CD4-positive, alpha-beta T cell treated with Interleukin-10 for 1 hour (primary cell): Measurements from ENCODE around the gene SUSD2.

Source experiments
- DNase-seq: peaks from one replicate; pipeline ENCODE4 v3.0.0-alpha.2; 2020

SUSD2 gene

GRCh38 chr22:24153353-24153752 lies 27.9 kb upstream of the SUSD2 start:
- peak; percentile 51 for DNase-seq

GRCh38 chr22:24153959-24154358 lies 27.3 kb upstream of the SUSD2 start:
- DNase-seq, result peak; percentile 19

GRCh38 chr22:24154826-24155225 lies 26.5 kb upstream of the SUSD2 start:
- DNase-seq, result no peak

- DNase-seq, result peak; percentile 53
These were observed 25.6 kb upstream of the SUSD2 start for GRCh38 chr22:24155627-24156140.

- no peak for DNase-seq
These were observed 25.0 kb upstream of the SUSD2 start for GRCh38 chr22:24156141-24156912.

- peak; percentile 90 for DNase-seq
These were observed 24.1 kb upstream of the SUSD2 start for GRCh38 chr22:24156913-24157821.

- no peak for DNase-seq
These were observed 23.5 kb upstream of the SUSD2 start for GRCh38 chr22:24157822-24158135.

GRCh38 chr22:24159650-24160049 lies 21.6 kb upstream of the SUSD2 start:
- no peak for DNase-seq

GRCh38 chr22:24160546-24160945 lies 20.7 kb upstream of the SUSD2 start:
- DNase-seq, result no peak

- no peak for DNase-seq
These were observed 19.8 kb upstream of the SUSD2 start for GRCh38 chr22:24161485-24161884.

- no peak for DNase-seq
These were observed 19.4 kb upstream of the SUSD2 start for GRCh38 chr22:24161909-24162308.

GRCh38 chr22:24162436-24162835 lies 18.9 kb upstream of the SUSD2 start:
- DNase-seq, result no peak

- DNase-seq, result no peak
These were observed 17.0 kb upstream of the SUSD2 start for GRCh38 chr22:24164243-24164642.

GRCh38 chr22:24164940-24165339 lies 16.3 kb upstream of the SUSD2 start:
- no peak for DNase-seq

GRCh38 chr22:24165673-24166072 lies 15.6 kb upstream of the SUSD2 start:
- DNase-seq, result no peak

- DNase-seq, result no peak
These were observed 14.5 kb upstream of the SUSD2 start for GRCh38 chr22:24166811-24167210.

- no peak for DNase-seq
These were observed 11.7 kb upstream of the SUSD2 start for GRCh38 chr22:24169439-24170058.

GRCh38 chr22:24170188-24170587 lies 11.1 kb upstream of the SUSD2 start:
- DNase-seq, result no peak

- no peak for DNase-seq
These were observed 10.7 kb upstream of the SUSD2 start for GRCh38 chr22:24170632-24171031.

- no peak for DNase-seq
These were observed 9.5 kb upstream of the SUSD2 start for GRCh38 chr22:24171822-24172221.

GRCh38 chr22:24175160-24175808 lies 6.0 kb upstream of the SUSD2 start:
- DNase-seq, result peak; percentile 69

GRCh38 chr22:24176040-24176439 lies 5.2 kb upstream of the SUSD2 start:
- DNase-seq, result no peak

- DNase-seq, result no peak
These were observed 4.7 kb upstream of the SUSD2 start for GRCh38 chr22:24176630-24177029.
